Measurements from ENCODE around the gene PAPPA2.

The PAPPA2 gene

GRCh38 chr1:176816232-176816631 is 353.3 kb downstream of the PAPPA2 start:
- no peak for DNase-seq

GRCh38 chr1:176820391-176821031 is 357.5 kb downstream of the PAPPA2 start:
- DNase-seq: no peak

- DNase-seq: peak; percentile 18
These were observed 363.3 kb downstream of the PAPPA2 start for GRCh38 chr1:176826265-176826664.

- DNase-seq: no peak
These were observed 366.3 kb downstream of the PAPPA2 start for GRCh38 chr1:176829261-176829660.

- DNase-seq: no peak
These were observed 368.2 kb downstream of the PAPPA2 start for GRCh38 chr1:176831150-176831549.

GRCh38 chr1:176837708-176838107 is 374.7 kb downstream of the PAPPA2 start:
- no peak for DNase-seq

- DNase-seq: no peak
These were observed 375.5 kb downstream of the PAPPA2 start for GRCh38 chr1:176838276-176838995.

- DNase-seq: no peak
These were observed 376.2 kb downstream of the PAPPA2 start for GRCh38 chr1:176839216-176839615.

GRCh38 chr1:176841238-176841637 is 378.3 kb downstream of the PAPPA2 start:
- no peak for DNase-seq

- DNase-seq: no peak
These were observed 380.6 kb downstream of the PAPPA2 start for GRCh38 chr1:176843352-176844297.

GRCh38 chr1:176847052-176847451 is 384.1 kb downstream of the PAPPA2 start:
- no peak for DNase-seq

- DNase-seq: no peak
These were observed 386.3 kb downstream of the PAPPA2 start for GRCh38 chr1:176849281-176849680.

- no peak for DNase-seq
These were observed 387.9 kb downstream of the PAPPA2 start for GRCh38 chr1:176850871-176851270.

GRCh38 chr1:176852124-176852523 is 389.1 kb downstream of the PAPPA2 start:
- no peak for DNase-seq

GRCh38 chr1:176853503-176853902 is 390.5 kb downstream of the PAPPA2 start:
- no peak for DNase-seq

GRCh38 chr1:176854121-176854520 is 391.1 kb downstream of the PAPPA2 start:
- no peak for DNase-seq

- DNase-seq: peak; percentile 6
These were observed 392.1 kb downstream of the PAPPA2 start for GRCh38 chr1:176854758-176855745.

- DNase-seq: no peak
These were observed 394.7 kb downstream of the PAPPA2 start for GRCh38 chr1:176857632-176858031.

- DNase-seq: no peak
These were observed 395.5 kb downstream of the PAPPA2 start for GRCh38 chr1:176858433-176858916.

- no peak for DNase-seq
These were observed 400.6 kb downstream of the PAPPA2 start for GRCh38 chr1:176863613-176864012.

- no peak for DNase-seq
These were observed 401.2 kb downstream of the PAPPA2 start for GRCh38 chr1:176864211-176864610.

Measured in SHP77 treated with DMSO at 0.1 percent for 48 hours (cell line).